Right lobe of liver (tissue), 6 donors: Measurements from ENCODE around the gene FBLN2. TPM values are rescaled to one million over a fixed set of nuclear protein-coding genes. Genes with fewer than 3 reads are reported as not detected.

ENCODE experiments used
- ATAC-seq, 4 donors: fragments of 200-7000 bp; cut with Tn5 transposase; one replicate each; pipeline ENCODE4 v1.9.1; 2020; ENCODE audit warnings: mild to moderate bottlenecking in 4 of 4, moderate library complexity in 4 of 4
- DNase-seq, 3 donors: peaks; one replicate each; pipeline ENCODE4 v3.0.0-alpha.2; 2020
- H3K27ac ChIP-seq, 3 donors: fragments of 200-600 bp; one replicate each; pipeline ENCODE4 v1.8.0; 2022
- H3K27me3 ChIP-seq, 2 donors: fragments of 200-600 bp; one replicate each; pipeline ENCODE4 v1.8.0; 2022
- H3K36me3 ChIP-seq, 4 donors: fragments of 200-600 bp; sonication (generic) in 1 of 4; one replicate each; pipeline versions ENCODE4 v1.5.1 to v1.8.0; 2017 to 2022; ENCODE audit warnings: control low read depth in 1 of 4
- H3K4me1 ChIP-seq, 4 donors: fragments of 200-600 bp; sonication (generic) in 1 of 4; one replicate each; pipeline versions ENCODE4 v1.5.1 to v1.8.0; 2017 to 2022; ENCODE audit warnings: control low read depth in 1 of 4
- H3K4me3 ChIP-seq, 3 donors: fragments of 200-600 bp; one replicate each; pipeline ENCODE4 v1.8.0; 2022
- H3K9me3 ChIP-seq, 4 donors: fragments of 200-600 bp; sonication (generic) in 1 of 4; one replicate each; pipeline versions ENCODE4 v1.5.1 to v1.8.0; 2017 to 2022; ENCODE audit warnings: control low read depth in 1 of 4
- CTCF ChIP-seq, 4 donors: fragments of 200-600 bp in 3 of 4; fragments of 450-650 bp in 1 of 4; IDR thresholded peaks; one replicate each; pipeline versions ENCODE4 v1.5.1 to v1.8.0; 2016 to 2022; ENCODE audit warnings: antibody characterized with exemption in 4 of 4, mild to moderate bottlenecking in 2 of 4
- POLR2A ChIP-seq: fragments of 450-650 bp; IDR thresholded peaks from one replicate; pipeline ENCODE4 v1.6.1; 2017; ENCODE audit warnings: antibody characterized with exemption, mild to moderate bottlenecking
- WGBS: methylation state at CpG from one replicate; pipeline ENCODE4 v1.1.6; 2018; ENCODE audit warnings: low coverage, low lambda C conversion rate; ENCODE audit not compliant: insufficient coverage; ENCODE audit errors: missing lambda C conversion rate; 5-methylcytosine and 5-hydroxymethylcytosine counted together
- intact Hi-C, 2 donors: fragments of 100-400 bp; cut with DNase I; formaldehyde crosslinking; loops; one replicate each; pipeline versions ENCODE4 v1.11.2 to v1.14.1; 2022
- total RNA-seq, 6 experiments: library from RNA; depleted of rRNA in 2 of 6; stranded (reverse); fragments of >200 nt in 2 of 6; fragmentation: NEBNext Ultra II Directional in 3 of 6; extraction: Animal tissue kit (Norgen Biotek cat#: 25700) in 3 of 6; gene quantifications; one replicate each; pipeline versions ENCODE4 v1.1.0 to v1.2.4, GENCODE V29; 2016 to 2023
- donor health status: DM: no; HTN: yes; CAD: no.
- donor health status: DM: no; HTN: no; CAD: no.
- donor health status: DM: no; HTN: no; CAD: no.
- donor health status: DM: no; HTN: yes; CAD: no.
- donor health status: DM: no; HTN: yes; CAD: no.

Gene FBLN2
- total RNA-seq, 6 experiments from 2014 or later, result 1.9 to 4.0 (median 2.7) TPM

GRCh38 chr3:13539671-13540070 is 9.3 kb upstream of the FBLN2 start:
- H3K27ac ChIP-seq, result no peak overlapping the region
- intact Hi-C loops, result no loop called here
- 72% methylated on average over 5 of the region's 8 CpGs for WGBS

GRCh38 chr3:13540297-13540995 is 8.5 kb upstream of the FBLN2 start:
- Histone ChIP-seq H3K4me3 (no peak overlapping the region), H3K4me1 (no peaks in the 10 kb centered on the region), H3K36me3 (no peaks in the 10 kb centered on the region), H3K9me3 (no peaks in the 10 kb centered on the region), H3K27me3 (peaks cover 0 to 4% of the 10 kb centered on the region in 2 donors), H3K27ac (no peak overlapping the region)
- DNase-seq (peak in 1 of 3 donors; percentile 40), ATAC-seq (peak in 1 of 4 donors; percentile 12)
- WGBS, result no CpG with 5 or more reads among the region's 4 CpGs
- intact Hi-C loops, result no loop called here
- TF ChIP-seq POLR2A (no peak), CTCF (IDR thresholded peaks at IDR 0.05) (no peak)

More at GRCh38 chr3:13539671-13540070, 9.3 kb upstream of the FBLN2 start:
- no peaks in the 10 kb centered on the region for H3K36me3 ChIP-seq
- H3K4me3 ChIP-seq, result no peak overlapping the region
- no peak for TF ChIP-seq CTCF (IDR thresholded peaks at IDR 0.05)
- DNase-seq (peak in 1 of 3 donors; percentile 27), ATAC-seq (no peak)
- no peaks in the 10 kb centered on the region for H3K9me3 ChIP-seq
- H3K4me1 ChIP-seq, result no peaks in the 10 kb centered on the region
- peaks cover 0 to 4% of the 10 kb centered on the region in 2 donors for H3K27me3 ChIP-seq

GRCh38 chr3:13541691-13542090 is 7.2 kb upstream of the FBLN2 start:
- DNase-seq (peak in 1 of 3 donors; percentile 11), ATAC-seq (no peak)
- Histone ChIP-seq H3K9me3 (no peaks in the 10 kb centered on the region), H3K4me3 (no peak overlapping the region), H3K27ac (no peak overlapping the region), H3K27me3 (peaks cover 0 to 4% of the 10 kb centered on the region in 2 donors), H3K36me3 (no peaks in the 10 kb centered on the region), H3K4me1 (no peaks in the 10 kb centered on the region)
- TF ChIP-seq CTCF (IDR thresholded peaks at IDR 0.05), result no peak
- no peak for TF ChIP-seq POLR2A
- intact Hi-C loops, result no loop called here
- WGBS, result 45% methylated on average over 3 of the region's 3 CpGs

- Histone ChIP-seq H3K9me3 (no peaks in the 10 kb centered on the region), H3K27ac (no peak overlapping the region), H3K4me3 (no peak overlapping the region), H3K27me3 (peaks cover 0 to 8% of the 10 kb centered on the region in 2 donors), H3K36me3 (no peaks in the 10 kb centered on the region), H3K4me1 (no peaks in the 10 kb centered on the region)
- intact Hi-C loops, result no loop called here
- TF ChIP-seq CTCF (IDR thresholded peaks at IDR 0.05) (no peak), POLR2A (no peak)
- 66% methylated on average over 3 of the region's 3 CpGs for WGBS
- no peak for ATAC-seq
- no peak for DNase-seq
Measured at GRCh38 chr3:13542142-13542541, 6.8 kb upstream of the FBLN2 start.
